Common myeloid progenitor, CD34-positive (primary cell): ENCODE data around the gene CBX7.

Experiments
- CTCF ChIA-PET: fragments of 350-600 bp; sonication (Branson Sonifier 250); formaldehyde crosslinking; loops from one replicate; lab custom pipeline; 2021; ENCODE audit warnings: antibody characterized with exemption; lab: Charles Lee
- POLR2A ChIA-PET: fragments of 350-600 bp; sonication (Branson Sonifier 250); formaldehyde crosslinking; loops from one replicate; lab custom pipeline; 2021; ENCODE audit warnings: antibody characterized with exemption; lab: Charles Lee
- DNase-seq, 3 donors: peaks; one replicate each; pipeline versions ENCODE4 v3.0.0 to v3.0.0-alpha.2; 2013
- H3K27ac ChIP-seq, 2 experiments: 1 replicate in 1 of 2; 2 replicates in 1 of 2; pipeline ENCODE4 v1.7.0; 2013; ENCODE audit warnings: inconsistent platforms in 2 of 2, low read length in 2 of 2, mild to moderate bottlenecking in 2 of 2, low read depth in 1 of 2, moderate library complexity in 1 of 2; ENCODE audit not compliant: severe bottlenecking in 2 of 2, insufficient read depth in 1 of 2, poor library complexity in 1 of 2
- H3K27me3 ChIP-seq, 5 experiments: replicated peaks in 2 of 5; 1 replicate in 3 of 5; 2 replicates in 2 of 5; pipeline versions ENCODE4 v1.6.1 to v1.7.0; 2013; ENCODE audit warnings: low read length in 4 of 5, mild to moderate bottlenecking in 2 of 5, moderate library complexity in 2 of 5, inconsistent platforms in 1 of 5; ENCODE audit not compliant: insufficient read depth in 5 of 5, control insufficient read depth in 4 of 5
- H3K36me3 ChIP-seq, 4 experiments: 1 replicate in 2 of 4; 2 replicates in 2 of 4; pipeline versions ENCODE4 v1.6.1 to v1.7.0; 2013; ENCODE audit warnings: low read length in 3 of 4, control low read depth in 1 of 4, mild to moderate bottlenecking in 1 of 4; ENCODE audit not compliant: control insufficient read depth in 4 of 4, insufficient read depth in 4 of 4
- H3K4me1 ChIP-seq, 4 experiments: 1 replicate in 3 of 4; 2 replicates in 1 of 4; pipeline versions ENCODE4 v1.6.1 to v1.7.1; 2013; ENCODE audit warnings: low read length in 3 of 4, mild to moderate bottlenecking in 3 of 4, control low read depth in 1 of 4, inconsistent platforms in 1 of 4, moderate library complexity in 1 of 4; ENCODE audit not compliant: control insufficient read depth in 4 of 4, insufficient read depth in 4 of 4; ENCODE audit errors: control extremely low read depth in 1 of 4
- H3K4me3 ChIP-seq, 7 experiments: 1 replicate in 4 of 7; 2 replicates in 3 of 7; pipeline versions ENCODE4 v1.5.1 to v1.7.0; 2013; ENCODE audit warnings: mild to moderate bottlenecking in 7 of 7, low read length in 6 of 7, moderate library complexity in 6 of 7, inconsistent platforms in 2 of 7, low read depth in 2 of 7, control low read depth in 1 of 7; ENCODE audit not compliant: insufficient read depth in 4 of 7, control insufficient read depth in 1 of 7; ENCODE audit errors: extremely low read depth in 1 of 7
- H3K9me3 ChIP-seq, 5 experiments: 1 replicate in 4 of 5; 2 replicates in 1 of 5; pipeline versions ENCODE4 v1.6.1 to v1.7.1; 2013; ENCODE audit warnings: low read length in 4 of 5, mild to moderate bottlenecking in 2 of 5, inconsistent platforms in 1 of 5, low read depth in 1 of 5, moderate library complexity in 1 of 5; ENCODE audit not compliant: control insufficient read depth in 4 of 5, insufficient read depth in 2 of 5; ENCODE audit errors: control extremely low read depth in 1 of 5
- WGBS: methylation state at CpG from one replicate; pipeline ENCODE4 v1.1.5; 2013; ENCODE audit not compliant: insufficient coverage; 5-methylcytosine and 5-hydroxymethylcytosine counted together

Gene CBX7

GRCh38 chr22:39138357-39138997, 14.0 kb downstream of the CBX7 start:
- H3K36me3 ChIP-seq = peaks cover 0 to 5% (median 0%) of the 10 kb centered on the region in 4 experiments
- 88% methylated on average over 3 of the region's 14 CpGs for WGBS
- no peaks in the 10 kb centered on the region for H3K4me1 ChIP-seq
- ChIA-PET POLR2A (no interaction called here), CTCF (interaction anchor here (1.2 kb wide), 1 partner anchor 180 kb away, joined by 3 read pairs; no protein-coding TSS in a partner anchor)
- H3K27me3 ChIP-seq = peaks cover 0 to 12% (median 0%) of the 10 kb centered on the region in 5 experiments
- no peak for DNase-seq
- H3K9me3 ChIP-seq = no peaks in the 10 kb centered on the region
- H3K27ac ChIP-seq = no peak overlapping the region
- no peak overlapping the region for H3K4me3 ChIP-seq

- no peaks in the 10 kb centered on the region for H3K9me3 ChIP-seq
- WGBS = 100% methylated on average over 6 of the region's 8 CpGs
- H3K27ac ChIP-seq = no peak overlapping the region
- no peak overlapping the region for H3K4me3 ChIP-seq
- no peak for DNase-seq
- H3K4me1 ChIP-seq = peaks cover 0 to 8% (median 0%) of the 10 kb centered on the region in 4 experiments
- POLR2A ChIA-PET = interaction anchor here (1.0 to 1.4 kb wide), 2 partner anchors 175 to 183 kb away, joined by 3 to 5 read pairs; no protein-coding TSS in a partner anchor
- H3K27me3 ChIP-seq = peaks cover 0 to 15% (median 0%) of the 10 kb centered on the region in 5 experiments
- CTCF ChIA-PET = interaction anchor here (0.5 to 4.4 kb wide), 10 partner anchors 12 to 212 kb away, joined by 3 to 27 read pairs (median 4); no protein-coding TSS in a partner anchor
- H3K36me3 ChIP-seq = peaks cover 0 to 5% (median 0%) of the 10 kb centered on the region in 4 experiments
Measured at GRCh38 chr22:39136317-39136716, 16.2 kb downstream of the CBX7 start.

- ChIA-PET POLR2A (interaction anchor here (1.4 kb wide), 1 partner anchor 176 kb away, joined by 5 read pairs; no protein-coding TSS in a partner anchor), CTCF (interaction anchor here (0.8 to 4.4 kb wide), 22 partner anchors 8 to 394 kb away, joined by 3 to 27 read pairs (median 4); no protein-coding TSS in a partner anchor)
- peaks cover 0 to 5% (median 0%) of the 10 kb centered on the region in 4 experiments for H3K36me3 ChIP-seq
- no peak overlapping the region for H3K27ac ChIP-seq
- DNase-seq = peak in 2 of 3 donors; percentile 61 to 68
- H3K4me1 ChIP-seq = peaks cover 0 to 12% (median 0%) of the 10 kb centered on the region in 4 experiments
- 88% methylated on average over 13 of the region's 15 CpGs for WGBS
- no peak overlapping the region for H3K4me3 ChIP-seq
- H3K27me3 ChIP-seq = peaks cover 0 to 15% (median 0%) of the 10 kb centered on the region in 5 experiments
- no peaks in the 10 kb centered on the region for H3K9me3 ChIP-seq
Measured at GRCh38 chr22:39135092-39135896, 17.2 kb downstream of the CBX7 start.

GRCh38 chr22:39134366-39135091, 18.0 kb downstream of the CBX7 start:
- Histone ChIP-seq H3K36me3 (peaks cover 0 to 5% (median 0%) of the 10 kb centered on the region in 4 experiments), H3K27ac (no peak overlapping the region), H3K4me3 (no peak overlapping the region), H3K4me1 (peaks cover 0 to 12% (median 0%) of the 10 kb centered on the region in 4 experiments), H3K27me3 (peaks cover 0 to 15% (median 0%) of the 10 kb centered on the region in 5 experiments), H3K9me3 (no peaks in the 10 kb centered on the region)
- DNase-seq = no peak
- POLR2A ChIA-PET = no interaction called here
- 94% methylated on average over 29 of the region's 35 CpGs for WGBS
- CTCF ChIA-PET = interaction anchor here (0.8 to 4.4 kb wide), 16 partner anchors 9 to 209 kb away, joined by 3 to 27 read pairs (median 4); no protein-coding TSS in a partner anchor

- CTCF ChIA-PET = interaction anchor here (1.2 to 4.4 kb wide), 5 partner anchors 8 to 183 kb away, joined by 3 to 27 read pairs (median 4); no protein-coding TSS in a partner anchor
- Histone ChIP-seq H3K27me3 (peaks cover 0 to 14% (median 0%) of the 10 kb centered on the region in 5 experiments), H3K36me3 (peaks cover 0 to 5% (median 0%) of the 10 kb centered on the region in 4 experiments)
Measured at GRCh38 chr22:39133871-39134270, 18.6 kb downstream of the CBX7 start.

GRCh38 chr22:39132871-39133524, 19.5 kb downstream of the CBX7 start:
- POLR2A ChIA-PET = no interaction called here
- H3K4me1 ChIP-seq = peaks cover 0 to 12% (median 0%) of the 10 kb centered on the region in 4 experiments
- H3K9me3 ChIP-seq = no peaks in the 10 kb centered on the region
- H3K4me3 ChIP-seq = no peak overlapping the region
- CTCF ChIA-PET = interaction anchor here (1.4 to 4.4 kb wide), 3 partner anchors 171 to 184 kb away, joined by 3 to 27 read pairs (median 6); no protein-coding TSS in a partner anchor
- 95% methylated on average over 16 of the region's 22 CpGs for WGBS
- peaks cover 0 to 12% (median 0%) of the 10 kb centered on the region in 5 experiments for H3K27me3 ChIP-seq
- H3K27ac ChIP-seq = no peak overlapping the region
- peaks cover 0 to 5% (median 0%) of the 10 kb centered on the region in 4 experiments for H3K36me3 ChIP-seq
- DNase-seq = no peak

More at GRCh38 chr22:39133871-39134270, 18.6 kb downstream of the CBX7 start:
- POLR2A ChIA-PET = no interaction called here
- WGBS = 99% methylated on average over 17 of the region's 17 CpGs
- no peak overlapping the region for H3K27ac ChIP-seq
- H3K9me3 ChIP-seq = no peaks in the 10 kb centered on the region
- peaks cover 0 to 12% (median 0%) of the 10 kb centered on the region in 4 experiments for H3K4me1 ChIP-seq
- no peak for DNase-seq
- H3K4me3 ChIP-seq = no peak overlapping the region
